K562 (cell line): Measurements from ENCODE around the gene SFR1. TPM values are rescaled to one million over a fixed set of nuclear protein-coding genes. Genes with fewer than 3 reads are reported as not detected.

Source experiments
- ARID4B ChIP-seq: sonication (generic); formaldehyde crosslinking; IDR thresholded peaks from 2 replicates; pipeline ENCODE4 v1.8.0; 2022; ENCODE audit warnings: mild to moderate bottlenecking, missing genetic modification reagents
- BCLAF1 ChIP-seq, 2 experiments: fragments of 450-650 bp in 1 of 2; IDR thresholded peaks; 2 replicates each; pipeline ENCODE4 v1.6.1; 2011 to 2017; ENCODE audit warnings: low read depth in 2 of 2, antibody characterized with exemption in 1 of 2, borderline replicate concordance in 1 of 2, low read length in 1 of 2, mild to moderate bottlenecking in 1 of 2, mixed read lengths in 1 of 2; ENCODE audit not compliant: control insufficient read depth in 1 of 2
- MAZ ChIP-seq, 2 experiments: fragments of 450-650 bp in 1 of 2; sonication (generic) in 1 of 2; formaldehyde crosslinking; IDR thresholded peaks in 1 of 2; conservative IDR thresholded peaks in 1 of 2; 2 replicates each; pipeline versions ENCODE4 v1.4.0 to v1.5.0; 2020; ENCODE audit warnings: mild to moderate bottlenecking in 1 of 2, missing genetic modification reagents in 1 of 2
- MCM7 ChIP-seq, 2 experiments: fragments of 450-650 bp; IDR thresholded peaks; 2 replicates each; pipeline ENCODE4 v1.6.1; 2016 to 2018
- SMARCC2 ChIP-seq: fragments of 450-650 bp; IDR thresholded peaks from 2 replicates; pipeline ENCODE4 v1.6.1; 2017; ENCODE audit warnings: antibody characterized with exemption, moderate library complexity, mild to moderate bottlenecking, low read depth
- TOE1 ChIP-seq, 2 experiments: fragments of 450-650 bp in 1 of 2; sonication (generic) in 1 of 2; formaldehyde crosslinking in 1 of 2; IDR thresholded peaks; 2 replicates each; pipeline versions ENCODE4 v1.7.1 to v1.8.0; 2016 to 2022; ENCODE audit warnings: borderline replicate concordance in 2 of 2, mild to moderate bottlenecking in 2 of 2, antibody characterized with exemption in 1 of 2, inconsistent platforms in 1 of 2, low read depth in 1 of 2, missing genetic modification reagents in 1 of 2, moderate library complexity in 1 of 2
- polyA plus RNA-seq, 8 experiments: library from polyadenylated mRNA; depleted of rRNA in 4 of 8; stranded (reverse) in 5 of 8; unstranded in 3 of 8; fragments of >200 nt; fragmentation: Nextera tagmentation in 2 of 8; fragmentation: Illumina TruSeq in 1 of 8; extraction: Ambion mirVana in 2 of 8; extraction: Trizol in 1 of 8; gene quantifications; 2 replicates each; pipeline versions ENCODE4 v1.2.1 to v1.2.3, GENCODE V29; 2011 to 2014; ENCODE audit warnings: inconsistent platforms in 1 of 8, missing spikeins in 1 of 8
- total RNA-seq, 7 experiments: library from RNA; depleted of rRNA in 6 of 7; stranded (reverse); fragments of >200 nt in 6 of 7; fragmentation: Illumina TruSeq in 2 of 7; extraction: Trizol in 2 of 7; gene quantifications; 2 replicates each; pipeline versions ENCODE4 v1.2.1 to v1.2.3, GENCODE V29; 2011 to 2021; ENCODE audit warnings: low replicate concordance in 1 of 7

The SFR1 gene
- total and polyA plus RNA-seq, 9 of the 15 experiments (the other 6 are each of a cell fraction or from before 2014, with no cell fraction given) = 4.3 to 18.7 (median 9.1) TPM

GRCh38 chr10:104122225-104123107 lies 495 bp downstream of the SFR1 start (continued):
- TF ChIP-seq ARID4B (CRISPR knock-in tag) (no peak), SMARCC2 (no peak), TOE1 (IDR thresholded peaks at IDR 0.05; ENCODE audit: borderline replicate concordance) (peak; percentile 26; the same call in 1 of the 2 replicates), TOE1 (CRISPR knock-in tag; IDR thresholded peaks at IDR 0.05; ENCODE audit: borderline replicate concordance, low read depth) (no peak), MAZ (CRISPR knock-in tag; conservative IDR thresholded peaks at IDR 0.05 in 1 of 2, IDR thresholded peaks at IDR 0.05 in 1 of 2) (0 out of 4 replicates have a peak, but pooled peaks of 1 of the 2 experiments have one; percentile 15), BCLAF1 (IDR thresholded peaks at IDR 0.05; ENCODE audit: borderline replicate concordance in 1 of 2, control insufficient read depth in 1 of 2, low read depth in 2 of 2, low read length in 1 of 2) (no peak), MCM7 (IDR thresholded peaks at IDR 0.05) (no peak)
